Activated CD4-positive, CD25-positive, alpha-beta regulatory T cell treated with anti-CD3 and anti-CD28 coated beads, Interleukin-2, amount 50 U/mL, for 72 hours (primary cell): ENCODE measurements around the gene EOLA2.
"Not testable (repeated sequence)": the region's sequence is repeated elsewhere in the genome, so short reads cannot be mapped to it uniquely, and the experiment has no call there.

ENCODE experiments used
- DNase-seq: peaks from one replicate; pipeline ENCODE4 v3.0.0; 2021

EOLA2 gene

DNA sequence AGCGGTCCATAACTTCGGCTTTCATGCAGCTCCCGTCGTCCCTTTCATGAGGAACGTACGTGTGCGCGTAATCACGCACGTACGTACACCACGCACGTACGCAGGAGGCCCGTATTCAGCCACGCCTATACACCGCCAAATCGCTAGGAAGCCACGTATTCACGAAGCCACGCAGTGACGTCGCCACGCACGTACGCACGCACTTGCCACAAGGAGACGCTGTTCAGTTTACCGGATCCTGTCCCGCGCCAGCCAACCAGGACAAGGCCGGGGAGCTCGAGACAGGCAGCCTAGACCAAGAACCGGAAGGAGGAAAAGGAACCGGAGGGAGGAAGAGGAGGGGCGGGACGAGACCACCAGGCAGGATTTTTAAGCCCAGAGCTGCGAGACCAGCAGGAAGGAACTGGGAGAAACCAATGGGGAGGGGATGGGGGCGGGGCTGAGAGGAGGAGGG, at the start of gene EOLA2:
EOLA2 (minus strand) TSS at position 65 of the 454 bp plus-strand sequence. CDS start 4,617 bp downstream, outside the sequence.
- DNase-seq, result peak; percentile 82

DNA sequence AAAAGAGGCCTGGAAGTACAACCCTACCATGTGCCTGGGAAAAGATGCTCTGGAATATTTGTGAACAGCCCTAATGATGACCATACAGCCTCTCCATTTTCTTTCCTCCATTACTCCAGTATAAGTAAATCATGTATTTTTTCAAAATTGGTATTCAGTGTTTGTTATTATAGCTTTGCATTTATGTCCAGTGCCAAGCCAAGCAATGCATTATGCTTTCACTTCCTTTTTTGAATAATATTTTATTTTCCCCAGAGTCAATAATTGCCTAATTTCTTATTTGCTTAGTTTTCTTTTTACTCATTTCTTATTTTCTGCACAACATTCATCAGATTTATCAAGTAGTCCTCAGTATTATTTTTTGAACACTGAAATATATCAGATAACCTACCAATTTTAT, 49.3 kb upstream of the EOLA2 start:
- no peak for DNase-seq

DNA sequence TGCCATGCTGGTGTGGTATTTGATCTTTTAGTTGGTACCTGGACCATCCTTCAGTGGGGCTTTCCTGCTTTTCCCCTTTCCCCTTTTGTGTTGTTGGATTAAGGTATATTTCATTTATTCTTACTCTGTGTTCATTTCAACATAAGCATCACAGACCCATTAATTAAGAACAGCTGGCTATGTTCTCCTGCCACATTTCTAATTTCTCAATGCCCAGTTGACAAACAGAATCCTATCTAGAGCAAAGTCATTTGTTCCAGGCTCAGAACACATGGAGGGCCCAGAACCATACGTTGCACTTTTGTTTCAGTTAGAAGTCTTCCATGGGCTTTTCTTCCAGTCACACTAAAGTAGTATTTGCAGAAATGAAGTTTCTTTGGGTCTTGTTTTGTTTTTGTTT, 46.1 kb upstream of the EOLA2 start:
- no peak for DNase-seq

DNA sequence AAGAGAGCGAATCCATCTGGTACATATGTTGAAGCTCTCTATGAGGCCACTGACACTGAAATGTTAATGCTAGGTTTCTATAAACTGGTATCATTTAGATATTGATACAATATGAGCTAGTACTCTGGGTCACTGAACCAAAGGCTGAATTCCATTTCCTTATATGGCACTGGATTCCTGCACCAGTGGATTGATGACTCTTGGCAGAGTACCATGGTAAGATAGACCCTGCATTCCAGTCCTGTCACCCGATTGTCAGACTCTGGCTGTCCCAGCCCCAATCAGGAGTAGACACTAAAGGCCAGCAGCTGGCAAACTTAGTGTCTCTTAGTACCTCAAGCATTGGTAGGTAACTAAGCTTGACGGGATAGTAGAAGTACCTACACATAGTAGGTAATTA, 44.0 kb upstream of the EOLA2 start:
- DNase-seq, result no peak

DNA sequence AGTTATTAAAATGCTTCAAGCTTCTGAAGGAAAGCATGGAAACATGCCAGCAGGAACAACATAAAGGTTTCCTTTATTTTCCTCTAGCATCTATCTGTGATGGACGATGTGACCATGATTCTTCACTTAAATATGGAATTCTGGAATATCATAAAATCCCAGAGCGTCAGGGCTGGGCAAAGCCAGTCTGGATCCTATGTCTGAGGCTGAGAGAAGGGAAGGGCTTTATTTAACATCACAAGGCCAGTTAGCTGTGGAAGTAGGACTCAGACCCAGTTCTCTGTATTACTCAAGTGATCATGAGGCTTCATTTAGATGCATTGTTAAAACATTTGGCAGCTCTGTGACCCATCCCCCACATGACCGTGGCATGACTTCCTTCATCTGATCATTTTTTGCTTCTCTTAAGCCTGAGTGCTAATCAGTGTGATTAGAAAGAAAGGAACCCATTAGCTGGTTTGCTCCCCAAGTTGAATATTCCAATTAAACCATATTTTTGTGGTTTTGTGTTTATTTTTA, 40.9 kb upstream of the EOLA2 start:
- DNase-seq, result no peak

DNA sequence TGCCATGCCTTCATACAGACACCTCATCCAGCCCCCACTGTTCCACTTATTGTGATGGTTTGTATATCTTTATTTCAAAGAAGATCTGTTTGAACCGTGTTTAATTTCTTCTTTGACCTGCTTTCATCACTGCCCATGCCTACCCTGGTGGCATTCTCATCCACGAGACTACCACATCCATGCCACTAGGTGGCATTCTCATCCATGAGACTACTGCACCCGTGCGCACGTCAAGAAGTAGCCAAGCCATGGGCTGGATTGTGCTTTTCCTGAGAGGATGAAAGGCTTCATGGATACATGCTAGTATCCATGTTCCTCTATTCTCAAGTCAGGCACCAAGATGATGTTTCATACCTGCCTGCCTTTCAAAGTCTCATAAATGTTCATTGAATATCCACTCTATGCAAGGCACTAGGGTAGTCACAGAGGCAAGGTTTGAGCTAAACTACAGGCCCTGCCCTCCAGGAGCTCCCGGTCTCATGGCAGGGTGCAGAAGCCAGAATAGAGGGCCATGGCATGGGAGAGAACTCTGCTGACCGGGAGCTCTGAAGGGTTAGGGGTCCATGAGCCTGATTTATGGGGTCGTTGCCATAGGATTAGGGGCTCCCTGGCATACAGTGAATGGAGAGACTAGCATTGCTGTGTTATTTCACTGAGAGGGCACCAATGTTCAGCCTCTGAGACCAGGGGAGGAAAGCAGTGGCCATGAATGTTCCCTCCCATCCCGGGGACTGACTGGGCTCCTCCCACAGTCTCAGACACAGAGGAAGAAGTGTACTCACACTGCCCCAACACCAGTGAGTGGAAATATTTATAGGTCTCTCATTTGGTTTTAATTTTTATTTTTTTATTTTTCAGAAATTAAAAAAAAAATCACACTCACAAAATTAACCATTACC, 24.8 kb upstream of the EOLA2 start:
- DNase-seq, result no peak

DNA sequence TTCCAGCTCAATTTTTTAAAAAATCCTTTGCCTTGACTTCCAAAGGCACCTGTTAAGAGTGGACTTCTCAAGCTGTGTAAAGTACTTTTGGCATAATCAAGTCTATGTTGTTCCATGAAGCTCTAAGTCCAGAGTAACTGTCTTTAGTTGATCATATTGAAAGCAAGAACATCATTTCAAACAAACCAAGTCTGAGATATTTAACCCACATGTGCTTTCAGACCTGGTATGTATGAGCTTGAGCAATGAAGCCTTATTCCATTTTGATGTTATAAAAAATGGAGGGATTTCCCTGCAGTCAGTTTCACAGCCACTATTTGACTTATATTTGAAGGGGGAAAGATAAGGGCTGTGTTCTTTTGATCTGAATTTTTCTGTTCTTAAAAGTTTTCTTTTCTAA, 23.7 kb upstream of the EOLA2 start:
- DNase-seq, result no peak

DNA sequence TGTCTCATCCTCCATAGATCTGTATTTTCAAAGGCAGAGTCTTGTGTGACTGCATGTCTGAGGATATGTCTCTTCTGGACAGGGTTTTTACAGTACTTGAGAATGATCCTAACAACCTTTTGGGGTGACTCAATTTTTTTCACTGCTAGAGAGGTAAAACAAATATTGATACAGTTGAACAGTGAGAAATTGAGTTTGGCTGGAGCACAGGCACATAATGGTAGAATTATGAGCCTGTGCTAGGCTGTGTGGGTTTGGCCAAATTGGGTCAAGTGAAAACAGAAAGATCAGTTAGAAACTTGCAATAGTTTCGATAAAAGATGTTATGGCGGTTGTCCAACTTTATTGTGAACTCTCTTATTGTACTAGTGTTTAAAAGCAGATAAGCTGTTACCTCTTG, 23.3 kb upstream of the EOLA2 start:
- DNase-seq, result no peak

DNA sequence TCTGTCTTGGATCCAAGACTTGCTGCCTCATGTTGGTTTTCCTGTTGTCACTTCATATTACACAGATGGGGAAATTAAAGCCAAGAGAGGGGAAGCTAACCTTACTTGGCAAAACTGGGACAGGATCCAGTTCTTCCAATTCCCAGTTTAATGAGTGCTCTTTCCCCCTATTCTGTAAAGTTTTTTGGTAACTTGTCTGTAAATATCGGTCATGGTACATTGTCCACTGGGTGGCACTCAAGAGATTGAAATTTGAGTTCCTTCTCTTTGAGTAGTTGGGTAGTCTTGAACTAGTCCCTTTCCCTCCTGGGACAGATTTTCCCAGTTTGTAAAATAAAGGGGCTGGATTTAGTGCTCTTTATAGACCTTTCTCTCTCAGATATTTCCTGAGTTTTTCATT, 12.4 kb upstream of the EOLA2 start:
- DNase-seq, result no peak

DNA sequence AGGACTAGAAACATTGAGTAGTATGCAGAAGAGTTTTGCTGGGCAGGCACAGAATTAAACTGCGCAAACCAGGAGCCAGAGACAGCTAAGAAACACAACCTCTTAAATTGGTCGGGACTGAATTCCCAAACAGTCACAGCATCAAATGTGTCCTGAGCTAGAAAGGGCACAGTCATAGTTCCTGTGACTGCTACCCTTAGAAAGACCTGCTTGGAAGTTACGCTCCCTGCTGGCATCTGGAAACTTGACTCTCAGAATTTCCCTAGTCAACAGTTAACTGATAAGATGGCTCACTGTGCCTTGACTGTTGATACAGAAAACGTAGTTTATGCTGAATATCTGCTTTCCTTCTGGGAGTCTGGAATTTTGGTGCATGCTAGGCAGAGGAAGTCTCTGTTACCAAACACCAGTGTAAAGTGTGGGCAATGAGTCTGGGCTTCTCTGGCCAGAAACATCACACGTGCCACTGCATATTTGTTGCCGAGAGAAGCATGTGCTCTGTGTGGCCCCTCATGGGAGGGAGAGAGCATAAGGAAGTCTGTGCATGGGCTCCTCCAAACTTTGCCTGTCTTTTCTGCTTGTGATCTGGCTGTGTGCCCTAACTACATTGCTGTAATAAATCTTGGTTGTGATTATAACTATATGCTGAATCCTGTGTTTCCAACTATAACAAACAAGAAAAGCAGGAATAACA, 11.6 kb upstream of the EOLA2 start:
- no peak for DNase-seq

DNA sequence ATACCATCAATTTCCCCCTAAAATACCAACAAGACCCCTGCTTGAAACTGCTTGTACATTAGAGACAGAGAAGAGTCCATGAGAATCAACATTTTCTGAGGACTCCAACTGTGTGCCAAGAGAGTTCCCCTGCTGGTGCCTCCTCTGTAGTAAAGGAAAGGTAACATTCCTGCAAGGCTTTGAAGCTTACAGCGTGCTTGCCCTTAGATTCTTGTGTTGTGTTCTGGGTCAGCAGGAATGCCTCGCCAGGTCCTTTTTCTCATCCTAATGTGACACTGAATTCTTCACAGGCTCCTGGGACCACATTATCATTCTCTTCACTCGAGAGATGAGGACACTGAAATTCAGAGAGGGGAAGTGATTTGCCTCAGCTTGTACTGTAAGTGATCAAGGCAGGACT, 9.7 kb upstream of the EOLA2 start:
- DNase-seq, result no peak

DNA sequence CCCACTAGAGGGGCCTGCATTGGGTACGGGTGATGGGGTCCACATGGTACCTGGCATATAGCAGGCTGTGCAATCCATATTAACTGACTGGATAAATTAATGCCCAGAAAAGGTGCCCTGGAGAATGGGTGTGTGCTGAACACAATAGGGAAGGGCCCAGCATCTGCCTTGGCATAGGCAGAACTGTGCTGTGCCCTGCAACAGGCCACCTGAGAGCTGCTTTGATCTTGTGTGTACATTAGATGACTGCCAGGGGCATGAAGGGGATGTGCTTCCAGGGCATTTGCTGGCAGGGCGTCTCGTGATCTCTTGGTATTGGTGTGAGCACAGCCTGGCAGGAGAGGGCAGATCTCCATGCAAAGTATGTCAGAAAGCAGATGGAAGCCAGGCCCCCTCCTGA, 8.6 kb upstream of the EOLA2 start:
- DNase-seq, result not testable (repeated sequence)

DNA sequence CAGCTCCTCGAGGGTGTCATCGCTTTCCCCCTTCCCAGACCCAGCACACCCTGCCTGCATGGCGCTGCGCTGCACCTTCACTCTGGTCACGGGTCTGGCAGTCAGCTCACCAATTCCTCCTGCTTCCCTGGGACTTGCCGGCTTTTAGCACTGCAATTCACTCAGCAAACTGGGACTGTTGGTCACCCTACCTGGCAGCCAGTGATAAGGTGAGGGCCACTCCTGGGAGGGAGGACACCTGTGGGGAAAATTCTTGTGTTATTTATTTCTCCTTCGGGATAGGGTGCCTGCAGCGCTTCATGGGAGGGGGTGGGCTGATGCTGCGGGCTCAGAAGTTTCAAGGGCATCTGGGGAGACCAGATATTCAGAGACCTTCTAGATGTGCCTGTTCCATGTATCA, 7.5 kb upstream of the EOLA2 start:
- not testable (repeated sequence) for DNase-seq

DNA sequence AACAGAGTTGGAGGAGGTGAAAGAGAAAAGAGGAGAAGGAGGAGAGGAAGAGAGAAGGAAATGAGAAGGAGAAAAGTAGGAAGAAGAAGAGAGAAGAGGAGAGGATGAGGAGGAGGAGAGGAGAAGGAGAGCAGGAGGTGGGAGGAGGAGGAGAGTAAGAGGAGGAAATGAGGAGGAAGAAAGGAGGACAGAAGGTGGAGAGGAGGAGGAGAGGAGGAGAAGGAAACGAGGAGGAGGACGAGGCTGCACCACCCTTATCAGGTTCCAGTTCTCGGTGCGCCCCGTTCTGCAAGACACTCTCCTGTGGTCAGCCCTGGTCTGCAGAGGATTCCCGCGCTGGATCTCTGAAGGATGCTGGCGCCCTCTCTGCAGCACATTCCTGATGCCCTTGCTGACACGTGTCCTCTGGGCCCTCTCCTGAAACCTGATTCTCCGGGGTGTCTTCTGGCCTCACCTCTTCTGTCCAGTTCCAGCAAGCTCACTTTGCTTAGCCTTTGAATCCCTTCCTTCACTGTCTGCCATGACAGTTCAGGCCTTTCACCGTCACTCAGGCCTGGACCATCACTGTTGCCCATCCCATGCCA, 6.9 kb upstream of the EOLA2 start:
- DNase-seq, result not testable (repeated sequence)

DNA sequence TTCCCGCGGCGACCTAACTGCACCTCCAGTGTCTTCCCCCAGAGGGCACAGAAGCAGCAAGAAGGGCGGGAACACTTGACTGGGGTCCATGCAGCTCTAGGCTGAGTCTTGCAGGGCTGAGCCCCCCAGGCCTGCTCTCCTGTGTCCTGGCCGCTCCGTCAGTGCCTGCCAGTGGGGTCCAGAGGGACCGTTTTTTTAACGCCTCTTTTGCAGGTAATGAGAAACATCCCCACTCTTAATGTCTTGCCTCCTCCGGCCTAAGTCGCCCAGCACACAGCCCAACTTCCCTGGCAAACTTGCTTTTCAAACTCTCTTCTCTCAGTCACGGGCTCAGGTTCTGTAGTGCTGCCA, 2.4 kb upstream of the EOLA2 start:
- DNase-seq, result not testable (repeated sequence)

DNA sequence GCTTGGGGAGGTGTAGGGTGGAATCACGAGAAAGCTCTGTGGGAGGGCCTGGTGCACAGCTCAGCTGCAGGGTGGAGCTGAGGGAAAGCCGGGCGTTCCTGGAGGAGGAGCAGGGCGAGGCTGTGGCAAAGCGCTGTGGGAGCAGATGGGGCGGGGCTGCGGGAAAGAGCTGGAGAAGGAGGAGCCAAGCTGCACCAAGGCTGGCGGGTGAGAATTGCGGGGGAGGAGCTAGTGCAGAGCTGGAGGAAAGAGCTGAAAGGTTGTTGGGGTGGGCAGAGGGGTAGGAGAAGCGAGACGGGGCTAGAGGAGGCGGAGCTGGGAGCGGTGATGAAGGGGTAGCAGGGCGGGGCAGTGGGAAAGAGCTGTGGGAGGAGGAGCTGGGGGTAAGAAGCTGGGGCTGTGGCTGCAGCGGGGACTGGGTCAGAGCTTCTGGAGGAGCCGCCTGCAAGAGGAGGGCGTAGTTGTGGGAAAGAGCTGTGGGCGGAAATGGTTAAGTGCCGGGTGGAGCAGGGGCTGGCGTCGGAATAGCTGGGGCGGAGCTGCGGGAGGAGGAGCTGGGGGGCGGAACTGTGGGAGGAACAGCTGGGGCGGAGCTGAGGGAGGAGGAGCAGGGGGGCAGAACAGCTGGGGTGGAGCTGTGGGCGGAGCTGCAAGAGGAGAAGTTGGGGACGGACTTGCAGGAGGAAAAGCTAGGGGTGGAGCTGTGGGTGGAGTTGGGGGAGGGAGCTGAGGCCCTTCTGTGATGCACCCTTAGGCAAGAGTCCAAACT, 1.8 kb upstream of the EOLA2 start:
- DNase-seq, result peak; percentile 83

DNA sequence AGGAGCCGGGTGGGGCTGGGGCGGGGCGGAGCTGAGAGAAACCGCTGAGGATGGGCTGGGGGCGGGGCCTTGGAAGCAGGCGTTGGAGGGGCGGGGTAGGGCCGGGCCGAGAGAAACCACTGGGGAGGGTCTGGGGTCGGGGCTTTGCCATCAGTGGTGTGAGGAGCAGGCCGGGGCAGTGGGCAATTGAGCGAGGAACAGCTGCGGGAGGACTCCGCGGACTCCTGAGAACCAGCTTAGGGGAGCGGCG, 1.3 kb upstream of the EOLA2 start:
- DNase-seq, result no peak

DNA sequence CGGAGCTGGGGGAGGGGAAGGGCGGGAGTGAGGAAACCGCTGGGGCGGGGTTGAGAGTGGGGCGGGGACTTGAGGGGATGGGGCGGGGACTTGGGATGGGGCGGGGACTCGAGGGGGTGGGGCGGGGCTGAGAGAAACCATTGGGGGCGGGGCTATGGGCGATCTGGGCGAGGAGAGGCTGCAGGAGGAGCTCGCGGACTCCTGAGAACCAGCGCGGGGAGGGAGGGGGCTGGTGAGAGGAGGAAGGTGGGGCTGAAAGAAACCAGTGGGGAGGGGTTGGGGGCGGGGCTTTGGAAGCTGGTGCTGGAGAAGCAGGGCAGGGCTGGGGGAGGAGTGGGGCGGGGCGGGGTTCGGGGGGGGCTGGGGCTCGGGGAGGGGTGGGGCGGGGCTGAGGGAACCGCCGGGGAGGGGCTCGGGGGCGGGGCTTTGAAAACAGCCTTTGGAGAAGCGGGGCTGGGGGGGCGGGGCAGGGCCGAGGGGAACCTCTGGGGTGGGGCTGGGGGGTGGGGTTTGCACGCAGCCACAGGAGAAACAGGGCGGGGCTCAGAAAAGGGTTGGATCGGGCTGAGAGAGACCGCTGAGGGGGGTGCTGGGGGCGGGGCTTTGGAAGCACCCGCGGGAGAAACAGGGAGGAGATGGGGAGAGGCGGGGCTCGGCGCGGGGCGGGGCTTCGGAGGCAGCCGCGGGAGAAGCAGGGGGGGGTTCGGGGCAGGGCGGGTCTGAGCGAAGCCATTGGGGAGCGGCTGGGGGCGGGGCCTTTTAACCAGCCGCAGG, 777 bp upstream of the EOLA2 start:
- DNase-seq, result peak; percentile 83

DNA sequence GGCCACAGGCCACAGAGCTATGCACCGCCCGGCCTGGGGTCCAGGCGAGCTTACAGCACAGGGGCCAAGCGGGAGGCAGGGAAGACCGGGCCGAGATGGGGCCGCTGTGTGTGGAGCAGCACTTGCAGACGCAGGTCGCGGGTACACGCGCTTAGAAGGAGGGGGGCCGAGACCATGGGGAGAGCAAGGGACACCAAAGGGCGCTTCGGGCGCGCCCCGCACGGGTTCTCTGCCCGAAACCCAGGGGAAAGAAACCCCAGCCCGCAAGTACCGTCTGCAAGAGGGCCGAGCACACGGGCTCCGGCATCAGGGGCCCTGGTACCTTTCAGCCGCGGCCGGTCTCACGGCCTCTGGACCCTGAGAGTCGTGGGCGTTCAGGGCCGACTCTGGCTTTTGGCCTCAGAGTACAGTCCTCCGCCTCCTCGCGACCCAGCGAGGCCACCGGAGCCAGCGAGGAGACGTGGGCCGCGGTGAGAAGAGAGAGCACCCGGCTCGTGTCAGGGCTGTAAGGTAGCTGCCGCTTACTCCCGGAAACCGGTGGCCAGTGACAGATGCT, 342 bp downstream of the EOLA2 start:
- peak; percentile 32 for DNase-seq

DNA sequence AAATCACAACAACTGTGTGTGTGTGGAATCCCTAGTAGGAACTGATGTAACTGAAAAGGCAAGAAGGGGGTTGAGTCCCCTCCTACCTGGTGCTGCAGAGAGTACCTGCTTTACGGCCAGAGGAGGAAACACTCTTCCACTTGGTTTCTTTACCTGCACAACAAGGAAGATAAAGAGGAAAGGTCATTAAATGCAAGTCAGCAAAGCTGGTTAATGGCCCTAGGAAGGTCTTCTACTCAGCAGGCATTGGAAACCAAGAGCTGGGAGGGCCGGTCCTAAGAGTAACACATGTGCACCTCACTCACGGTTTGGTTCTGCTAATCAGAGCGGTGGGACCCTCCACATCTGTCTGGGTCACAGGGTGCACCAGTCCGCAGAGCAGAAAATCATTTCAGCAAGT, 963 bp downstream of the EOLA2 start:
- DNase-seq, result not testable (repeated sequence)

DNA sequence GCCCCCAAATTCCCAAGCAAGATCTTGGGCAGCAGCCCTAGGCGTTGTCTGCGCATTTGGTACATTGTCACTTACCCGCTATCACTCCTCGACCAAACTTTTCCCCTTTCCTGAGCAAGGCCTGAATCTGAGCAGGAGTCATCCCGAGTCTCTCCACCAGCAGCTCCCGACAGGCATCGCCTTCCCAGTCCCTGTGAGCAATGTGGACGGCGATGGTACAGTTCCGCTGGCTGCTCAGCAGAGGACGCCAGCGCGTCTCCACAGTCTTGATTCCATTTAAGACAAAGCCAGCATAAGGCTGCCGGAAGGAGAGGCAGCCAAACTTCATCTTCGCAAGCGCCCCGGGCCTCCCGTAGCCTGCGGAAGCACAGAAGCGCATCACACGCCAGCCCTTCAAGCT, 4.7 kb downstream of the EOLA2 start:
- not testable (repeated sequence) for DNase-seq

DNA sequence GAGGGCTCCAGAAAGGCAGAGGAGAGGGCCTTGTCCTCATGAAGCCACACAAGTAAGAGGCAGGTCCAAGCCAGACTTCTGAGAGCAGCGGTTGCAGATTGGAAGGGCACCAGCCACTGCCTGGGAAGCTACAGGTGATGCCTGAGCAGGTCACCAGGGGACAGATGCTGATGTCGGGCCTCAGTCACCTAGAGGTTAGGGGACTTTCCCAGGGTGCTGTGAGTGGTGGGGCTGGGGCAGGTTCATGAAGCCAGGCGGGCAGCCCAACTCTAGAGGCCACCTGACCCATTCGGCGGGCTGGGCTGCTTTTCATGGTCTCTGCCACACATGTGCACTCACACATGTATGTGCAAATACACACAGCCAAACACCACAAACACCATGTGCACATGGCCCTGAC, 5.3 kb downstream of the EOLA2 start:
- DNase-seq, result not testable (repeated sequence)
